H9 (cell line): ENCODE data around the gene COL8A2. TPM values are rescaled to one million over a fixed set of nuclear protein-coding genes. Genes with fewer than 3 reads are reported as not detected.

Experiments used
- DNase-seq: peaks from one replicate; pipeline ENCODE4 v3.0.0-alpha.2; 2017
- H2AFZ ChIP-seq: one replicate; pipeline ENCODE4 v1.6.1; 2013; ENCODE audit warnings: mild to moderate bottlenecking, low read length, control low read depth, moderate library complexity
- H2AK5ac ChIP-seq: 2 replicates; pipeline ENCODE4 v1.6.1; 2013; ENCODE audit warnings: low read length, control low read depth, mixed read lengths; ENCODE audit not compliant: insufficient read length
- H2BK120ac ChIP-seq: one replicate; pipeline ENCODE4 v1.6.1; 2013; ENCODE audit warnings: low read depth, mild to moderate bottlenecking, low read length, control low read depth, inconsistent platforms; ENCODE audit not compliant: poor library complexity, severe bottlenecking
- H2BK12ac ChIP-seq: 2 replicates; pipeline ENCODE4 v1.6.1; 2013; ENCODE audit warnings: low read length, control low read depth, mixed read lengths, low read depth; ENCODE audit not compliant: insufficient read length
- H2BK15ac ChIP-seq: 2 replicates; pipeline ENCODE4 v1.6.1; 2013; ENCODE audit warnings: low read depth, low read length, control low read depth
- H2BK20ac ChIP-seq: one replicate; pipeline ENCODE4 v1.6.1; 2013; ENCODE audit warnings: low read depth, mild to moderate bottlenecking, low read length, control low read depth, inconsistent platforms; ENCODE audit not compliant: poor library complexity, severe bottlenecking
- H2BK5ac ChIP-seq: 2 replicates; pipeline ENCODE4 v1.6.1; 2013; ENCODE audit warnings: low read length, control low read depth, mixed read lengths; ENCODE audit not compliant: insufficient read length
- H3K14ac ChIP-seq: 2 replicates; pipeline ENCODE4 v1.6.1; 2013; ENCODE audit warnings: low read length, control low read depth; ENCODE audit not compliant: insufficient read depth
- H3K18ac ChIP-seq: 2 replicates; pipeline ENCODE4 v1.6.1; 2013; ENCODE audit warnings: low read depth, mild to moderate bottlenecking, mixed read lengths, low read length, control low read depth; ENCODE audit not compliant: insufficient read length
- H3K23ac ChIP-seq: 2 replicates; pipeline ENCODE4 v1.6.1; 2013; ENCODE audit warnings: low read length, control low read depth, mixed read lengths, low read depth; ENCODE audit not compliant: insufficient read length
- H3K23me2 ChIP-seq: 2 replicates; pipeline ENCODE4 v1.6.1; 2013; ENCODE audit warnings: low read depth, mild to moderate bottlenecking, mixed read lengths, low read length, control low read depth; ENCODE audit not compliant: insufficient read length, poor library complexity, severe bottlenecking
- H3K27ac ChIP-seq: 2 replicates; pipeline ENCODE4 v1.5.1; 2013; ENCODE audit warnings: low read length, control low read depth, mixed read lengths, low read depth; ENCODE audit not compliant: insufficient read length
- H3K27me3 ChIP-seq: 2 replicates; pipeline ENCODE4 v1.6.1; 2013; ENCODE audit warnings: low read length, control low read depth, inconsistent platforms; ENCODE audit not compliant: insufficient read depth
- H3K4ac ChIP-seq: 2 replicates; pipeline ENCODE4 v1.6.1; 2013; ENCODE audit warnings: low read depth, mild to moderate bottlenecking, control low read depth, inconsistent platforms, low read length, moderate library complexity
- H3K4me1 ChIP-seq: 2 replicates; pipeline ENCODE4 v1.6.1; 2013; ENCODE audit warnings: low read length, control low read depth, inconsistent platforms; ENCODE audit not compliant: insufficient read depth
- H3K4me2 ChIP-seq: 2 replicates; pipeline ENCODE4 v1.6.1; 2013; ENCODE audit warnings: low read length, control low read depth, mixed read lengths; ENCODE audit not compliant: insufficient read length, insufficient read depth
- H3K56ac ChIP-seq: 2 replicates; pipeline ENCODE4 v1.6.1; 2013; ENCODE audit warnings: low read depth, mild to moderate bottlenecking, mixed read lengths, low read length, control low read depth; ENCODE audit not compliant: insufficient read length
- H3K79me1 ChIP-seq: 2 replicates; pipeline ENCODE4 v1.6.1; 2013; ENCODE audit warnings: low read depth, mild to moderate bottlenecking, moderate library complexity, low read length, control low read depth, inconsistent platforms; ENCODE audit not compliant: insufficient read depth, poor library complexity, severe bottlenecking
- H3K79me2 ChIP-seq: 2 replicates; pipeline ENCODE4 v1.6.1; 2013; ENCODE audit warnings: low read length, control low read depth, inconsistent platforms; ENCODE audit not compliant: insufficient read depth
- H3K9ac ChIP-seq: 2 replicates; pipeline ENCODE4 v1.6.1; 2013; ENCODE audit warnings: low read length, control low read depth, mixed read lengths; ENCODE audit not compliant: insufficient read length; ENCODE audit errors: extremely low read depth
- H3K9me3 ChIP-seq: one replicate; pipeline ENCODE4 v1.6.1; 2013; ENCODE audit warnings: low read depth, low read length, inconsistent platforms; ENCODE audit not compliant: control insufficient read depth
- H3T11ph ChIP-seq: one replicate; pipeline ENCODE4 v1.6.1; 2013; ENCODE audit warnings: mild to moderate bottlenecking, low read length, control low read depth, inconsistent platforms
- H4K20me1 ChIP-seq: one replicate; pipeline ENCODE4 v1.6.1; 2013; ENCODE audit not compliant: control insufficient read depth, insufficient read length, insufficient read depth
- H4K5ac ChIP-seq: 2 replicates; pipeline ENCODE4 v1.6.1; 2013; ENCODE audit warnings: low read depth, mild to moderate bottlenecking, mixed read lengths, low read length, control low read depth; ENCODE audit not compliant: insufficient read length
- H4K8ac ChIP-seq: replicated peaks from 2 replicates; pipeline ENCODE4 v1.6.1; 2013; ENCODE audit warnings: low read length, control low read depth, mixed read lengths, low read depth; ENCODE audit not compliant: insufficient read length
- H4K91ac ChIP-seq: 2 replicates; pipeline ENCODE4 v1.6.1; 2013; ENCODE audit warnings: low read depth, mild to moderate bottlenecking, moderate library complexity, mixed read lengths, low read length, control low read depth; ENCODE audit not compliant: insufficient read length
- H3K27ac Mint-ChIP-seq, 3 experiments: 2 replicates in 2 of 3; 3 replicates in 1 of 3; pipeline ENCODE4 v1.8.0; 2020 to 2021; ENCODE audit warnings: mixed read lengths in 3 of 3, mild to moderate bottlenecking in 1 of 3, moderate library complexity in 1 of 3
- H3K27me3 Mint-ChIP-seq: 2 replicates; pipeline ENCODE4 v1.8.0; 2021; ENCODE audit warnings: low read depth, mild to moderate bottlenecking, moderate library complexity, mixed read lengths
- H3K36me3 Mint-ChIP-seq, 3 experiments: 2 replicates in 2 of 3; 3 replicates in 1 of 3; pipeline ENCODE4 v1.8.0; 2020 to 2021; ENCODE audit warnings: low read depth in 3 of 3, mixed read lengths in 3 of 3; ENCODE audit not compliant: insufficient read depth in 1 of 3
- H3K4me1 Mint-ChIP-seq, 2 experiments: 2 replicates each; pipeline ENCODE4 v1.8.0; 2020; ENCODE audit warnings: mixed read lengths in 2 of 2
- H3K4me3 Mint-ChIP-seq, 2 experiments: 2 replicates in 1 of 2; 3 replicates in 1 of 2; pipeline ENCODE4 v1.8.0; 2020 to 2021; ENCODE audit warnings: mild to moderate bottlenecking in 2 of 2, mixed read lengths in 2 of 2, moderate library complexity in 1 of 2
- H3K9me3 Mint-ChIP-seq, 2 experiments: 2 replicates in 1 of 2; 3 replicates in 1 of 2; pipeline ENCODE4 v1.8.0; 2020; ENCODE audit warnings: mild to moderate bottlenecking in 2 of 2, mixed read lengths in 2 of 2, moderate library complexity in 1 of 2
- CTCF ChIP-seq: fragments of 200-600 bp; sonication (generic); conservative IDR thresholded peaks from 3 replicates; pipeline ENCODE4 v1.8.0; 2021; ENCODE audit warnings: antibody characterized with exemption, mild to moderate bottlenecking
- WGBS: extraction: QIAGEN DNeasy Blood & Tissue Kit; methylation state at CpG from one replicate; pipeline ENCODE4 v1.1.7; 2013; ENCODE audit warnings: missing lambda C conversion rate, low lambda C conversion rate, mixed read lengths; ENCODE audit not compliant: insufficient read length; ENCODE audit errors: extremely low coverage; 5-methylcytosine and 5-hydroxymethylcytosine counted together
- total RNA-seq: library from RNA; stranded (reverse); gene quantifications from 2 replicates; pipeline ENCODE4 v1.2.1, GENCODE V29; 2021

The COL8A2 gene
- total RNA-seq, 1 experiment from 2014 or later = 1.5 TPM

DNA sequence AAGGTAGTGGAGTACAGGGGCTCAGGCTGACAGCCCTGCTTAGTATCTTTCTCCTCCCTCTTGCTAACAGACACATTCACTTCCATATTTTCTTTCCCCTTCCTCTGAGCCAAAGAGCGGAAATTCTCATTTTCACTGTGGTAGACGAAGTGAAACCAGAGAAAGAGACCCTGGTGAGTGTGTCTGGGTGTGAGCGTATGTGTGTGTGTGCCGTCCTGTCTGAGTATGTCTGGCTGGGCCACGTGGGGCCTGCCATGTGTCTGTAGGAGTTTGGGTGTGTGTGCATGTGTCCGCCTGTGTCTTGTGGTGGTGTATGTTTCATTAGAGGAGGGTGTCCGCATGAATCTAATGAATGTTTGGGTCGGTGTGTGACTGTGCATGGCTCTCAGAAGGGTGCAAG, 1.7 kb downstream of the COL8A2 start:
- Histone ChIP-seq H3K4ac (no peak overlapping the region), H2BK20ac (no peak overlapping the region), H2BK15ac (no peak overlapping the region), H3K9me3 (no peaks in the 10 kb centered on the region), H2AFZ (no peak overlapping the region), H3K4me2 (no peak overlapping the region), H2BK5ac (no peak overlapping the region), H4K5ac (no peak overlapping the region), H3K4me1 (peaks cover 2% of the 10 kb centered on the region; the same call in 1 of the 2 replicates), H3K27ac (no peak overlapping the region), H4K91ac (no peak overlapping the region), H2BK12ac (no peak overlapping the region), H3K23me2 (peaks cover 2% of the 10 kb centered on the region), H3K56ac (no peak overlapping the region), H2AK5ac (no peak overlapping the region), H2BK120ac (no peak overlapping the region), H3K18ac (no peak overlapping the region), H3K79me1 (no peaks in the 10 kb centered on the region), H3K14ac (no peak overlapping the region), H4K8ac (no peak overlapping the region), H3K23ac (no peak overlapping the region), H3K79me2 (no peaks in the 10 kb centered on the region), H4K20me1 (no peaks in the 10 kb centered on the region), H3K9ac (no peak overlapping the region), H3T11ph (no peak overlapping the region), H3K27me3 (peaks cover 17% of the 10 kb centered on the region; the same call in 1 of the 2 replicates)
- Mint-ChIP-seq H3K4me1 (peaks cover 17 to 28% of the 10 kb centered on the region in 2 experiments), H3K27me3 (peaks cover 46% of the 10 kb centered on the region), H3K9me3 (no peaks in the 10 kb centered on the region; a peak in 1 of 5 replicates), H3K27ac (no peak overlapping the region), H3K4me3 (peak overlapping the region in 1 of 2 experiments; percentile 11; a peak in 2 of 5 replicates), H3K36me3 (no peaks in the 10 kb centered on the region)
- WGBS = no CpG with 5 or more reads among the region's 8 CpGs
- no peak for TF ChIP-seq CTCF
- DNase-seq = no peak
